Neural progenitor cell (in vitro differentiated cells): ENCODE results near the gene NOS3. TPM values are rescaled to one million over a fixed set of nuclear protein-coding genes. Genes with fewer than 3 reads are reported as not detected.

Experiments used
- DNase-seq: peaks from one replicate; pipeline ENCODE4 v3.0.0-alpha.2; 2016; ENCODE audit warnings: low spot score
- H2AFZ ChIP-seq: fragments of 200-600 bp; sonication (generic); replicated peaks from 2 replicates; pipeline ENCODE4 v1.6.1; 2016; ENCODE audit warnings: antibody characterized with exemption
- H3F3A ChIP-seq: fragments of 200-600 bp; sonication (generic); 2 replicates; pipeline ENCODE4 v1.6.1; 2016; ENCODE audit warnings: antibody characterized with exemption, low read depth
- H3K27ac ChIP-seq: fragments of 200-600 bp; sonication (generic); 2 replicates; pipeline ENCODE4 v1.5.1; 2016; ENCODE audit warnings: mild to moderate bottlenecking
- H3K27me3 ChIP-seq: fragments of 200-600 bp; sonication (generic); 2 replicates; pipeline ENCODE4 v1.6.1; 2016; ENCODE audit warnings: mild to moderate bottlenecking, moderate library complexity
- H3K36me3 ChIP-seq: fragments of 200-600 bp; sonication (generic); 2 replicates; pipeline ENCODE4 v1.5.1; 2016
- H3K4me1 ChIP-seq: fragments of 200-600 bp; sonication (generic); 2 replicates; pipeline ENCODE4 v1.6.1; 2016; ENCODE audit warnings: mixed run types
- H3K4me2 ChIP-seq: fragments of 200-600 bp; sonication (generic); 2 replicates; pipeline ENCODE4 v1.6.1; 2016
- H3K4me3 ChIP-seq: fragments of 200-600 bp; sonication (generic); 2 replicates; pipeline ENCODE4 v1.5.1; 2016
- H3K79me2 ChIP-seq: fragments of 200-600 bp; sonication (generic); 2 replicates; pipeline ENCODE4 v1.6.1; 2016; ENCODE audit warnings: low read depth
- H3K9ac ChIP-seq: fragments of 200-600 bp; sonication (generic); 2 replicates; pipeline ENCODE4 v1.6.1; 2016
- H3K9me3 ChIP-seq: fragments of 200-600 bp; sonication (generic); 2 replicates; pipeline ENCODE4 v1.5.1; 2016; ENCODE audit warnings: low read depth
- H4K20me1 ChIP-seq: fragments of 200-600 bp; sonication (generic); 2 replicates; pipeline ENCODE4 v1.6.1; 2016; ENCODE audit warnings: low read depth
- H3K27ac Mint-ChIP-seq: 3 replicates; pipeline ENCODE4 v1.8.0; 2021; ENCODE audit warnings: mixed read lengths
- H3K27me3 Mint-ChIP-seq: 2 replicates; pipeline ENCODE4 v1.8.0; 2022; ENCODE audit warnings: low read depth, mild to moderate bottlenecking, inconsistent platforms, moderate library complexity, mixed read lengths; ENCODE audit not compliant: insufficient read depth
- H3K36me3 Mint-ChIP-seq: 3 replicates; pipeline ENCODE4 v1.8.0; 2021; ENCODE audit warnings: mixed read lengths
- H3K4me1 Mint-ChIP-seq: 3 replicates; pipeline ENCODE4 v1.8.0; 2021; ENCODE audit warnings: mixed read lengths
- H3K4me3 Mint-ChIP-seq: 3 replicates; pipeline ENCODE4 v1.8.0; 2021; ENCODE audit warnings: mild to moderate bottlenecking, moderate library complexity, mixed read lengths
- H3K9me3 Mint-ChIP-seq: 3 replicates; pipeline ENCODE4 v1.8.0; 2020; ENCODE audit warnings: mixed read lengths
- CTCF ChIP-seq: fragments of 200-600 bp; sonication (generic); IDR thresholded peaks from 2 replicates; pipeline ENCODE4 v1.5.1; 2017; ENCODE audit warnings: antibody characterized with exemption, mild to moderate bottlenecking
- EZH2 ChIP-seq: fragments of 200-600 bp; sonication (generic); IDR thresholded peaks from 2 replicates; pipeline ENCODE4 v1.6.1; 2017; ENCODE audit warnings: antibody characterized with exemption, mild to moderate bottlenecking, moderate library complexity
- EZH2phosphoT487 ChIP-seq: fragments of 200-600 bp; sonication (generic); IDR thresholded peaks from 2 replicates; pipeline ENCODE4 v1.6.1; 2017; ENCODE audit warnings: antibody characterized with exemption
- total RNA-seq: library from RNA; depleted of rRNA; stranded (reverse); fragments of >200 nt; gene quantifications from 2 replicates; pipeline ENCODE4 v1.2.3, GENCODE V29; 2015; ENCODE audit warnings: low replicate concordance

The NOS3 gene
- total RNA-seq, 1 donor from 2014 or later: 1.3 TPM

GRCh38 chr7:150953061-150953997 is 37.5 kb upstream of the NOS3 start:
- TF ChIP-seq CTCF (no peak), EZH2phosphoT487 (no peak), EZH2 (no peak)
- peaks cover 28% of the 10 kb centered on the region for H3K4me1 Mint-ChIP-seq

DNA sequence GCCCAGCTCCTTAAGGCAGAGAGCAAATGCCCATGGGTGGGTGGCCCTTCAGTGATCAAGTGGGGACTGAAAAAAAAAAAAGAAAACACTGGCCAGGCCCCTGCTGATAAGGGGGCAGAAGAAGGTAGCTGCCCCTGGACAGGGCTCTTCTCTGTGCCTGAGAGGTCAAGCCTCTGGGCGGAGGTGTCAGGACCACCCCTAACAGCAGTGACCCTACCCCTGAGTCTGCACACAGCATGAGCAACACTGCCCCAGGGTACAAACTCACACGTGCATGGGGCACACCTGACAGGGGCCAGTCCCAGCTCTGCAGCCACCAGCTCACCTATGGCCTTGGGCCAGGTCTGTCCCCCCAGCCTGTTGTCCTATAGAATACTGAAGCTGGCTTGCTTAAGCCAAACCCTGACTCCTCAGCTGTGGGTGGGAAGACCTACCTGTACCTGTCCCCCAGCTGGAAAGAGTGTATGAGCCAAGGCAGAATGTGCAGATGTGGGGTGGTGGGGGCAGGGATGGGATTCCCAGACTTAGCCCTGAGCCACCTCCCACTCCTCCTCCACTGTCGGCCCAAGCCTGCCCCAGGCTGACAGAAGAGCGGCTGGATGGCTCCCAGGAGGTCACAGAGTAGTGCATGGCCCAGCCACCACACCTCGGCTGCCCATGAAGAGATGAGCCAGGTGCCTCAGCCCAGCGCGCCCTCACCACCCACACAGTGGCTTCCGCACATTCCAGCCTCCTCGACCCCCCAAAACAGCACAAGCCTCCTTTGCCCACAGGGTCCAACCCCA is 36.4 kb upstream of the NOS3 start:
- H3K4me2 ChIP-seq: no peak overlapping the region
- no peaks in the 10 kb centered on the region for H3K36me3 ChIP-seq
- no peak overlapping the region for H3K27ac Mint-ChIP-seq
- peaks cover 3% of the 10 kb centered on the region for H4K20me1 ChIP-seq
- H3F3A ChIP-seq: no peaks in the 10 kb centered on the region
- H2AFZ ChIP-seq: no peak overlapping the region
- no peak overlapping the region for H3K27ac ChIP-seq
- no peak overlapping the region for H3K4me3 Mint-ChIP-seq
- H3K4me3 ChIP-seq: no peak overlapping the region
- TF ChIP-seq CTCF (no peak), EZH2 (no peak), EZH2phosphoT487 (no peak)
- peaks cover 19% of the 10 kb centered on the region for H3K4me1 Mint-ChIP-seq
- peaks cover 14% of the 10 kb centered on the region for H3K27me3 Mint-ChIP-seq
- H3K9me3 Mint-ChIP-seq: no peaks in the 10 kb centered on the region
- H3K4me1 ChIP-seq: peaks cover 14% of the 10 kb centered on the region
- H3K79me2 ChIP-seq: no peaks in the 10 kb centered on the region
- peaks cover 4% of the 10 kb centered on the region for H3K36me3 Mint-ChIP-seq
- H3K27me3 ChIP-seq: no peaks in the 10 kb centered on the region
- H3K9ac ChIP-seq: no peak overlapping the region
- no peak for DNase-seq
- no peaks in the 10 kb centered on the region for H3K9me3 ChIP-seq

More at GRCh38 chr7:150953061-150953997, 37.5 kb upstream of the NOS3 start:
- H3K4me1 ChIP-seq: peaks cover 21% of the 10 kb centered on the region
- H3K27me3 ChIP-seq: no peaks in the 10 kb centered on the region
- peaks cover 3% of the 10 kb centered on the region for H4K20me1 ChIP-seq
- Mint-ChIP-seq H3K9me3 (no peaks in the 10 kb centered on the region), H3K27ac (no peak overlapping the region), H3K27me3 (peaks cover 13% of the 10 kb centered on the region), H3K36me3 (peaks cover 3% of the 10 kb centered on the region), H3K4me3 (no peak overlapping the region)
- no peaks in the 10 kb centered on the region for H3K36me3 ChIP-seq
- no peaks in the 10 kb centered on the region for H3K9me3 ChIP-seq
- H3K4me3 ChIP-seq: no peak overlapping the region
- no peak overlapping the region for H3K4me2 ChIP-seq
- no peaks in the 10 kb centered on the region for H3F3A ChIP-seq
- no peak overlapping the region for H3K27ac ChIP-seq
- H3K79me2 ChIP-seq: no peaks in the 10 kb centered on the region
- DNase-seq: no peak
- no peak overlapping the region for H3K9ac ChIP-seq
- H2AFZ ChIP-seq: no peak overlapping the region

- Mint-ChIP-seq H3K4me3 (no peak overlapping the region), H3K9me3 (no peaks in the 10 kb centered on the region), H3K36me3 (peaks cover 4% of the 10 kb centered on the region), H3K4me1 (peaks cover 12% of the 10 kb centered on the region), H3K27ac (no peak overlapping the region), H3K27me3 (peaks cover 14% of the 10 kb centered on the region)
- no peak for TF ChIP-seq EZH2phosphoT487
- H3K4me1 ChIP-seq: peaks cover 9% of the 10 kb centered on the region
- H3K27ac ChIP-seq: no peak overlapping the region
- H3K36me3 ChIP-seq: no peaks in the 10 kb centered on the region
- no peaks in the 10 kb centered on the region for H3F3A ChIP-seq
- H3K79me2 ChIP-seq: no peaks in the 10 kb centered on the region
- peak overlapping the region; percentile 40 for H3K4me2 ChIP-seq
- no peak overlapping the region for H2AFZ ChIP-seq
- H3K9ac ChIP-seq: no peak overlapping the region
- H3K4me3 ChIP-seq: no peak overlapping the region
- H4K20me1 ChIP-seq: peaks cover 3% of the 10 kb centered on the region
- no peak for DNase-seq
- no peaks in the 10 kb centered on the region for H3K9me3 ChIP-seq
- H3K27me3 ChIP-seq: no peaks in the 10 kb centered on the region
Observed at GRCh38 chr7:150954986-150955518, 35.8 kb upstream of the NOS3 start.
